Neural cell (in vitro differentiated cells): Measurements from ENCODE around the gene ISG20L2. TPM values are rescaled to one million over a fixed set of nuclear protein-coding genes. Genes with fewer than 3 reads are reported as not detected.
A peak's percentile ranks its signal among the peaks of the same experiment; 100 is the strongest.

Experiments
- H2AFZ ChIP-seq: fragments of 200-600, 300-800 bp; sonication (generic), shearing (Covaris generic); 2 replicates; pipeline ENCODE4 v1.6.0; 2014; ENCODE audit warnings: low read depth, mild to moderate bottlenecking, antibody characterized with exemption, low read length, moderate library complexity
- H3F3A ChIP-seq: fragments of 200-600 bp; shearing (Covaris generic); 2 replicates; pipeline ENCODE4 v1.6.1; 2016; ENCODE audit warnings: mild to moderate bottlenecking, moderate library complexity, mixed read lengths, antibody characterized with exemption, low read length; ENCODE audit not compliant: insufficient read depth, poor library complexity, severe bottlenecking
- H3K27ac ChIP-seq: fragments of 200-600, 300-800 bp; sonication (generic), shearing (Covaris generic); 2 replicates; pipeline ENCODE4 v1.5.1; 2014; ENCODE audit warnings: mild to moderate bottlenecking, low read length, moderate library complexity
- H3K27me3 ChIP-seq: fragments of 300-800, 200-600 bp; sonication (generic), shearing (Covaris generic); 2 replicates; pipeline ENCODE4 v1.6.0; 2014; ENCODE audit warnings: mild to moderate bottlenecking, low read depth, low read length, moderate library complexity; ENCODE audit not compliant: insufficient read depth
- H3K36me3 ChIP-seq: fragments of 300-800, 200-600 bp; sonication (generic), shearing (Covaris generic); 2 replicates; pipeline ENCODE4 v1.5.1; 2014; ENCODE audit warnings: mild to moderate bottlenecking, antibody characterized with exemption, low read length, moderate library complexity; ENCODE audit not compliant: insufficient read depth
- H3K4me2 ChIP-seq: fragments of 300-800, 200-600 bp; sonication (generic), shearing (Covaris generic); 2 replicates; pipeline ENCODE4 v1.6.0; 2014; ENCODE audit warnings: mild to moderate bottlenecking, low read length
- H3K4me3 ChIP-seq: fragments of 300-800, 200-600 bp; sonication (generic), shearing (Covaris generic); 2 replicates; pipeline ENCODE4 v1.5.1; 2014; ENCODE audit warnings: mild to moderate bottlenecking, low read length, moderate library complexity
- H3K79me2 ChIP-seq: fragments of 200-600 bp; shearing (Covaris generic); replicated peaks from 2 replicates; pipeline ENCODE4 v1.6.0; 2014; ENCODE audit warnings: mild to moderate bottlenecking, low read length, moderate library complexity; ENCODE audit not compliant: insufficient read depth
- H3K9ac ChIP-seq: fragments of 300-800, 200-600 bp; sonication (generic), shearing (Covaris generic); 2 replicates; pipeline ENCODE4 v1.6.1; 2016; ENCODE audit warnings: mild to moderate bottlenecking, low read length, mixed read lengths
- H3K9me2 ChIP-seq: fragments of 200-600 bp; shearing (Covaris generic); 2 replicates; pipeline ENCODE4 v1.6.1; 2016; ENCODE audit warnings: mild to moderate bottlenecking, low read length, mixed read lengths; ENCODE audit not compliant: insufficient read depth
- H3K9me3 ChIP-seq: fragments of 200-600, 300-800 bp; sonication (generic), shearing (Covaris generic); 2 replicates; pipeline ENCODE4 v1.6.1; 2016; ENCODE audit warnings: mild to moderate bottlenecking, mixed run types, low read length, moderate library complexity, mixed read lengths
- H4K20me1 ChIP-seq: fragments of 200-600 bp; shearing (Covaris generic); 2 replicates; pipeline ENCODE4 v1.6.1; 2016; ENCODE audit warnings: mild to moderate bottlenecking, mixed run types; ENCODE audit not compliant: insufficient read depth
- CTCF ChIP-seq: fragments of 450-650 bp; IDR thresholded peaks from 2 replicates; pipeline ENCODE4 v1.5.1; 2014; ENCODE audit warnings: antibody characterized with exemption, mild to moderate bottlenecking, moderate library complexity; ENCODE audit not compliant: poor library complexity, severe bottlenecking
- EP300 ChIP-seq: fragments of 450-650 bp; conservative IDR thresholded peaks from 2 replicates; pipeline ENCODE4 v1.6.1; 2014; ENCODE audit warnings: antibody characterized with exemption, mild to moderate bottlenecking, moderate library complexity; ENCODE audit not compliant: poor library complexity, severe bottlenecking
- EZH2 ChIP-seq: fragments of 200-600, 300-800 bp; shearing (Covaris generic), sonication (generic); IDR thresholded peaks from 2 replicates; pipeline ENCODE4 v1.6.1; 2014; ENCODE audit warnings: antibody characterized with exemption, low read length, borderline replicate concordance, mild to moderate bottlenecking; ENCODE audit not compliant: insufficient read depth, poor library complexity, severe bottlenecking
- MXI1 ChIP-seq: fragments of 450-650 bp; conservative IDR thresholded peaks from 2 replicates; pipeline ENCODE4 v1.6.1; 2014; ENCODE audit warnings: antibody characterized with exemption, mild to moderate bottlenecking; ENCODE audit not compliant: poor library complexity, severe bottlenecking
- POLR2AphosphoS5 ChIP-seq: IDR thresholded peaks from 2 replicates; pipeline ENCODE4 v1.6.1; 2012
- RAD21 ChIP-seq: fragments of 450-650 bp; conservative IDR thresholded peaks from 2 replicates; pipeline ENCODE4 v1.6.1; 2014; ENCODE audit warnings: antibody characterized with exemption, mild to moderate bottlenecking, moderate library complexity
- REST ChIP-seq: IDR thresholded peaks from 2 replicates; pipeline ENCODE4 v1.6.1; 2012; ENCODE audit warnings: borderline replicate concordance
- SMC3 ChIP-seq: fragments of 450-650 bp; conservative IDR thresholded peaks from 2 replicates; pipeline ENCODE4 v1.6.1; 2014; ENCODE audit warnings: antibody characterized with exemption, mild to moderate bottlenecking, moderate library complexity; ENCODE audit not compliant: poor library complexity
- TAF1 ChIP-seq: IDR thresholded peaks from 2 replicates; pipeline ENCODE4 v1.6.1; 2012; ENCODE audit warnings: low read depth
- polyA plus RNA-seq: library from polyadenylated mRNA; depleted of rRNA; stranded (reverse); fragments of >200 nt; gene quantifications from 2 replicates; pipeline ENCODE4 v1.2.3, GENCODE V29; 2014

The ISG20L2 gene
- polyA plus RNA-seq, 1 donor from 2014 or later: 8.5 TPM

GRCh38 chr1:156747742-156748669 lies 19.4 kb upstream of the ISG20L2 start:
- H3K9me2 ChIP-seq: no peaks in the 10 kb centered on the region
- peak overlapping the region; percentile 85 for H3K9ac ChIP-seq
- peak overlapping the region; percentile 89 for H3K4me2 ChIP-seq
- no peaks in the 10 kb centered on the region for H3K9me3 ChIP-seq
- H2AFZ ChIP-seq: no peak overlapping the region
- H4K20me1 ChIP-seq: no peaks in the 10 kb centered on the region
- H3K36me3 ChIP-seq: no peaks in the 10 kb centered on the region
- H3K4me3 ChIP-seq: peak overlapping the region; percentile 89
- peaks cover 72% of the 10 kb centered on the region for H3K79me2 ChIP-seq
- TF ChIP-seq CTCF (no peak), SMC3 (no peak), TAF1 (no peak), RAD21 (no peak), MXI1 (no peak), EZH2 (no peak), POLR2AphosphoS5 (no peak), REST (no peak), EP300 (no peak)
- peak overlapping the region; percentile 93 for H3K27ac ChIP-seq
- H3F3A ChIP-seq: no peaks in the 10 kb centered on the region
- no peaks in the 10 kb centered on the region for H3K27me3 ChIP-seq

- peak overlapping the region; percentile 94 for H3K4me2 ChIP-seq
- H3F3A ChIP-seq: no peaks in the 10 kb centered on the region
- H4K20me1 ChIP-seq: no peaks in the 10 kb centered on the region
- peak overlapping the region; percentile 85 for H3K9ac ChIP-seq
- no peaks in the 10 kb centered on the region for H3K9me3 ChIP-seq
- TF ChIP-seq MXI1: peak; percentile 45
- no peak for TF ChIP-seq EP300
- TF ChIP-seq REST: no peak
- no peak for TF ChIP-seq EZH2
- no peak for TF ChIP-seq POLR2AphosphoS5
- TF ChIP-seq TAF1: no peak
- TF ChIP-seq RAD21: no peak
- no peak for TF ChIP-seq SMC3
- peak; percentile 40 for TF ChIP-seq CTCF
- H3K27me3 ChIP-seq: no peaks in the 10 kb centered on the region
- H3K79me2 ChIP-seq: peaks cover 61% of the 10 kb centered on the region
- H3K4me3 ChIP-seq: peak overlapping the region; percentile 89
- peak overlapping the region; percentile 45 for H2AFZ ChIP-seq
- H3K9me2 ChIP-seq: no peaks in the 10 kb centered on the region
- H3K27ac ChIP-seq: peak overlapping the region; percentile 93
- no peaks in the 10 kb centered on the region for H3K36me3 ChIP-seq
Observed at GRCh38 chr1:156746728-156747631, 18.4 kb upstream of the ISG20L2 start.
